GM19099 (cell line): ENCODE measurements around the gene JAKMIP2.

ENCODE experiments used
- POLR2A ChIP-seq: IDR thresholded peaks from 3 replicates; pipeline ENCODE4 v1.6.1; 2011; ENCODE audit warnings: low read depth; ENCODE audit not compliant: insufficient read length; ENCODE audit errors: extremely low read depth

JAKMIP2 gene

GRCh38 chr5:147733075-147733474 lies 49.5 kb downstream of the JAKMIP2 start:
- no peak for TF ChIP-seq POLR2A

- no peak for TF ChIP-seq POLR2A
These were observed 50.1 kb downstream of the JAKMIP2 start for GRCh38 chr5:147732291-147732883.

GRCh38 chr5:147731431-147732290 lies 50.9 kb downstream of the JAKMIP2 start:
- no peak for TF ChIP-seq POLR2A

GRCh38 chr5:147727200-147727599 lies 55.3 kb downstream of the JAKMIP2 start:
- no peak for TF ChIP-seq POLR2A

GRCh38 chr5:147713550-147714295 lies 68.8 kb downstream of the JAKMIP2 start:
- no peak for TF ChIP-seq POLR2A

GRCh38 chr5:147712598-147712997 lies 69.9 kb downstream of the JAKMIP2 start:
- no peak for TF ChIP-seq POLR2A

GRCh38 chr5:147712019-147712418 lies 70.5 kb downstream of the JAKMIP2 start:
- TF ChIP-seq POLR2A = no peak

- TF ChIP-seq POLR2A = no peak
These were observed 71.5 kb downstream of the JAKMIP2 start for GRCh38 chr5:147711019-147711418.

- no peak for TF ChIP-seq POLR2A
These were observed 73.8 kb downstream of the JAKMIP2 start for GRCh38 chr5:147708708-147709107.

GRCh38 chr5:147704544-147704943 lies 78.0 kb downstream of the JAKMIP2 start:
- no peak for TF ChIP-seq POLR2A

- TF ChIP-seq POLR2A = no peak
These were observed 81.1 kb downstream of the JAKMIP2 start for GRCh38 chr5:147701468-147701867.

GRCh38 chr5:147699496-147700088 lies 82.9 kb downstream of the JAKMIP2 start:
- TF ChIP-seq POLR2A = no peak

- TF ChIP-seq POLR2A = no peak
These were observed 85.1 kb downstream of the JAKMIP2 start for GRCh38 chr5:147697380-147697779.

- TF ChIP-seq POLR2A = no peak
These were observed 87.8 kb downstream of the JAKMIP2 start for GRCh38 chr5:147694772-147695171.

- TF ChIP-seq POLR2A = no peak
These were observed 89.3 kb downstream of the JAKMIP2 start for GRCh38 chr5:147693233-147693632.
